ENCODE results near the gene LYST. TPM values are rescaled to one million over a fixed set of nuclear protein-coding genes. Genes with fewer than 3 reads are reported as not detected.

Gene LYST
- total RNA-seq, 1 donor from 2014 or later: 106 TPM

DNA sequence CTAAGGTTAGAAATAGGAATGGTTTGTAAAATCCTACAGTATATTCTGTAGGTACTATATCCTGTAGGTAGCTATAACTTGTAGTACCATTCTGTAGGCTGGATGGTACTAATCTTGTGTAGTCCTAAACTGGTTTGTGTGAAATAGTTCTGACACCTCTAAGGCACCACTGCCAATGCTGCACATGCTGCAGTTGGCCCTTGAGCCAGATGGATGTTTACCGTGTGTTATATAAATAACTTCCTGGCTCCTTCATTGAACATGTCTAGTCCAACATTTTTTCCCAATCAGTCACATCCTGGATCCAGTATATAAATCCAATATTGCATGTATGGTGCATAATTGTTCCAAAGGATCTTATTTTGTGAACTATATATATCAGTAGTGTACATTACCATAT lies 127.6 kb downstream of the LYST start:
- no peak for DNase-seq
- peaks cover 55% of the 10 kb centered on the region for H3K36me3 Mint-ChIP-seq (ENCODE audit: low read depth)
- H3K27me3 Mint-ChIP-seq: no peaks in the 10 kb centered on the region
- intact Hi-C loops (cut with micrococcal nuclease): loop anchor here (10.0 kb wide), 1 partner anchor 106 kb away; no protein-coding TSS in a partner anchor
- H3K4me3 Mint-ChIP-seq: no peak overlapping the region
- H3K27ac Mint-ChIP-seq: no peak overlapping the region
- H3K4me1 Mint-ChIP-seq: peaks cover 4% of the 10 kb centered on the region
- H3K9me3 Mint-ChIP-seq: peaks cover 6% of the 10 kb centered on the region

DNA sequence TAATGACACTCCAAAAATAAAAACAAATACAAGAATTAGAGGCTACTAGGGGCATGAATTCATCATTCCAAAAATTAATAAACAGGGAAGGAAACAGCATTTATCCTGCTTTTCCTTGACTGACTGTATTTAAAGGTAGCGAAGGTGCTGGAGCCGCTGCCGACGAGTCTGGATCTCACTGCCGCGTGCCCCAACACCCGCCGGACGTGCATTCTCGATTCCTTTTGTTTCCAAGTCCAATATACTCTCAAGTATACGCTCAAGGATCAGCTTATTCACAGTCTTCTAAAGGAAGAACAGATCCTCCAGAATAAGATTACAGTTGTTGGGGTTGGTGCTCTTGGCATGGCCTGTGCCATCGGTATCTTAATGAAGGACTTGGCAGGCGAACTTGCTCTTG lies 129.0 kb downstream of the LYST start:
- intact Hi-C loops (cut with micrococcal nuclease): loop anchor here (10.0 kb wide), 1 partner anchor 107 kb away; no protein-coding TSS in a partner anchor
- H3K36me3 Mint-ChIP-seq (ENCODE audit: low read depth): peaks cover 51% of the 10 kb centered on the region
- no peak overlapping the region for H3K4me3 Mint-ChIP-seq
- peaks cover 6% of the 10 kb centered on the region for H3K9me3 Mint-ChIP-seq
- no peaks in the 10 kb centered on the region for H3K27me3 Mint-ChIP-seq
- peaks cover 4% of the 10 kb centered on the region for H3K4me1 Mint-ChIP-seq
- DNase-seq: no peak
- no peak overlapping the region for H3K27ac Mint-ChIP-seq

DNA sequence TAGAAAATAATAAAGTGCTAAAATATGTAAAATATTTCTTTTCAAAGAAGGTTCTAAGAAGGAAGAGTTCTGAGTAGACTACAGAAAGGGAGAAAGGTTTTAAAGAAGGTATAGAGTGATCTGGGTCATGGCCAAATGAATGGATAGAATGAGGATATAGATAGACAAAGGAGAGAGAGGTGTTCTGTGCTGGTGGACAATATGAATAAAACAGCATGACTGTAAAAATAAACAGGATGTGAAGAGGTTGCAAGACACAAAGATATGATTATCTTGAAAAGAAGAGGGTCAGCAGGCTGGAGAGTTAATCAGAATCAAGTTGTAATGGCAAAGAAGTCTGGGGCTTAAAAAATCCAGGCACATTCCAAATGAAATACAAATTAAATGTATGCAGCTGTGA lies 130.4 kb downstream of the LYST start:
- Mint-ChIP-seq H3K27ac (no peak overlapping the region), H3K9me3 (peaks cover 6% of the 10 kb centered on the region), H3K27me3 (no peaks in the 10 kb centered on the region), H3K4me3 (no peak overlapping the region), H3K36me3 (ENCODE audit: low read depth) (peaks cover 40% of the 10 kb centered on the region), H3K4me1 (peaks cover 4% of the 10 kb centered on the region)
- DNase-seq: no peak
- intact Hi-C loops (cut with micrococcal nuclease): loop anchor here (10.0 kb wide), 1 partner anchor 109 kb away; no protein-coding TSS in a partner anchor

DNA sequence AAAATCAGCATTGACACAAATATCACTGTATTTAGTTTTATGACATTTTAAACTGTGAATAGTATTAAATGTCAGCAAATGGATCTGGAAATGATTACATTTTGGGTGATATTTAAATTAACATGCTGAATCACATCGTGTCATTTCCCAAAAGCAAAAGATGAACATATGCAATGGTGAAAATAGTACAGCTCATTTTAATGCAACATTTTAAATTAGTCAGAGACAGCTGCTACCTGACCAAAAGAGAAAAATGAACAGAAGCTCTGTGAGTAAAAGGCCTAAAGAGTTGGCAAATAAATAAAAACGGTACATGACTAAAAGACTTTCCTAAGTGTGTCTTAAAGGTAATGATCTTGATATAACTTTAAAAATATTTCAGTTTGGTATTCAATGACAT lies 131.1 kb downstream of the LYST start:
- intact Hi-C loops (cut with micrococcal nuclease): loop anchor here (10.0 kb wide), 1 partner anchor 109 kb away; no protein-coding TSS in a partner anchor

DNA sequence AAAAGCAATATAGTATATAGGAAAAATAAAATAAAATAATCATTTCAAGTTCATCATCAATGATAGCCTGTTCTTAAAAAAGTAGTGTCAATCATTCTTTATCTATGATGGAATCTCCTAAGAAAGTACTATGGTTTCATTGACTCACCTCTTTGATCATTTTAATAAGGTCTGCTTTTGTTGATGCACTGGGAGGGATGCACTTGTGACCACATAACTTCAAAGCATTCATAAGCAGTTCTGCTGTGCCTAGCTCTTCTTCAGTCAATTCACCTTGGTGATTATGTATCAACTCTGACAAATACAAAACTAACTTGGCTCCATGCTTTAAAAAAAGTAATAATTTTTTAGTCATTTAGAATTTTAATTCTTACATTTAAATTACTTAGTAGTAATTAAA lies 132.4 kb downstream of the LYST start:
- H3K27ac Mint-ChIP-seq: no peak overlapping the region
- no peak for DNase-seq
- H3K4me1 Mint-ChIP-seq: peaks cover 4% of the 10 kb centered on the region
- H3K36me3 Mint-ChIP-seq (ENCODE audit: low read depth): peaks cover 31% of the 10 kb centered on the region
- intact Hi-C loops (cut with micrococcal nuclease): loop anchor here (5.0 to 10.0 kb wide), 3 partner anchors 37 to 222 kb away; no protein-coding TSS in a partner anchor
- H3K9me3 Mint-ChIP-seq: peaks cover 6% of the 10 kb centered on the region
- no peaks in the 10 kb centered on the region for H3K27me3 Mint-ChIP-seq
- H3K4me3 Mint-ChIP-seq: no peak overlapping the region

More for the DNA sequence above, 131.1 kb downstream of the LYST start:
- Mint-ChIP-seq H3K27me3 (no peaks in the 10 kb centered on the region), H3K9me3 (peaks cover 6% of the 10 kb centered on the region), H3K4me1 (peaks cover 4% of the 10 kb centered on the region), H3K4me3 (no peak overlapping the region), H3K27ac (no peak overlapping the region), H3K36me3 (ENCODE audit: low read depth) (peaks cover 37% of the 10 kb centered on the region)
- DNase-seq: no peak

DNA sequence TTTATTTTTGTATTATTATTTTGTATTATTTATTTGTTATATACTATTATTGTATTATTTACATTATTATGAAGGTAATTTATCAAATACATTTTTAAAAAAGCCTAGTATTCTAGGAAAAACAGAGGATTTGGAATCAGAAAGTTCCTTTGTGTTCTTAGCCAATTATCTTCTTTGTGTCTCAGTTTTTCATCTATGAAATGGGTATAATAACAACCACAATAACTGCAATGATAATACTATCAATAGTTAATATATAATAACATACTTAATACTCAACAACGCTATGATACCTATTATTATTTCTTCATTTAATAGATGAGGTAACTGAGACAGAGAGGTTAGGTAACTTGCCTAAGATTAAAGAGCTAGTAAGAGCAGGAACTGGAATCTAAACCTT lies 136.7 kb downstream of the LYST start:
- H3K9me3 Mint-ChIP-seq: no peaks in the 10 kb centered on the region
- H3K27ac Mint-ChIP-seq: no peak overlapping the region
- H3K4me1 Mint-ChIP-seq: no peaks in the 10 kb centered on the region
- no peak overlapping the region for H3K4me3 Mint-ChIP-seq
- intact Hi-C loops (cut with micrococcal nuclease): loop anchor here (5.0 to 10.0 kb wide), 3 partner anchors 33 to 218 kb away; no protein-coding TSS in a partner anchor
- H3K36me3 Mint-ChIP-seq (ENCODE audit: low read depth): peaks cover 16% of the 10 kb centered on the region
- no peak for DNase-seq
- no peaks in the 10 kb centered on the region for H3K27me3 Mint-ChIP-seq

DNA sequence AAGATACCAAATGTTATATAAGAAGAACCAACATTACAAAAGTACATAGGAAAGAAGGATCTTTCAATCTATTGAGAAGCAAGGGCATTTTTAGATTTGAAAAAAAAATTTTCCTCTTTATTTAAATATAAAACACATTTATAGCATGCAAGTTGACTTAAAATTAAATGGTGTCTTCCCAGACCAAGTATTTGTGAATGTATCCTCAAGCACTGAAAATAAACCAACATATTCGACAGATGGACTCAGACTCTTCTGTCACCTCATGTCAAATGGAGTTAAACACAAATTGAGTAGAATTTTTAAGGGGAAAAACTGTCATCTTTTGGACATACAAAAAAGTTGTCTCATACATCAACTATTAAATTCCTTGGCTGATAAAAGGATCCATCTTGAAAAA lies 140.1 kb downstream of the LYST start:
- no peaks in the 10 kb centered on the region for H3K27me3 Mint-ChIP-seq
- no peak overlapping the region for H3K4me3 Mint-ChIP-seq
- H3K36me3 Mint-ChIP-seq (ENCODE audit: low read depth): peaks cover 21% of the 10 kb centered on the region
- no peaks in the 10 kb centered on the region for H3K9me3 Mint-ChIP-seq
- H3K4me1 Mint-ChIP-seq: no peaks in the 10 kb centered on the region
- intact Hi-C loops (cut with micrococcal nuclease): no loop called here
- no peak for DNase-seq
- no peak overlapping the region for H3K27ac Mint-ChIP-seq

DNA sequence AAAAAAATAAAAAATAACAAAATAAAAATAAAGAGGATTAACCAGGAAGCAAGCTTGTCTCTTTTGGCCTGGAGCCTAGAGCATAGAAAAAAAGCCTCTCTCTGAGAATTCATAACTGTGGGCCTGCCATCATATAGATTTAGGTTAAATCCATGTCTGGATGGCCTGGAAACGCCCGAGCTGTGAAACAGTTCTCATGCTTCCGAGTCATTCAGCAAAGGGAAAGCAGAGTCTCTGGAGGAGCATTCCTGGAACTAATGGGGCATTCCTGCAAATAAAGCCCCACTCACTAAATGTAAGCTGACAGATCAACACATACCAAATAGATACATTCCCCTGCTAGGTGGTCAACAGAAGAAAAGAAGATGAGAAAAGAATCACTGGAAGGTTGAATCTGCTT lies 141.3 kb downstream of the LYST start:
- Mint-ChIP-seq H3K4me3 (no peak overlapping the region), H3K27ac (no peak overlapping the region), H3K9me3 (no peaks in the 10 kb centered on the region), H3K4me1 (no peaks in the 10 kb centered on the region), H3K27me3 (no peaks in the 10 kb centered on the region), H3K36me3 (ENCODE audit: low read depth) (peaks cover 26% of the 10 kb centered on the region)
- DNase-seq: no peak
- intact Hi-C loops (cut with micrococcal nuclease): no loop called here

DNA sequence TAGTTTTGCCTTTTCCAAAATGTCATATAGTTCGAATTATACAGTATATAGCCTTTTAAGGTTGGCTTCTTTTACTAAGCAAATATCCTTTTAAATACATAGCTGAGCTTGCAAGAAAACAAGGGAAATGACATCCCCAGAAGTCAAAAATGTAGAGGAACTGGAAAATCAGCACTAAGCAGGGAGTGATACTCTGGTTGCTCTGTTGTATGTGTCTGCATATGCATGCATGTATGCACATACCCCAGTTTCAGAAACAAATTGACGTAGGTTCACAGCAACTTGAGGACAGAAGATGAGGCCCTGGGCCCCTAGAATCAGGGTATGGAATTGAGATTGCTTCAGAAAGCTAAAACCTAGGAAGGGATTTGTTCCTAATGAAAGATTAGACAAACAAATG lies 142.0 kb downstream of the LYST start:
- Mint-ChIP-seq H3K27me3 (no peaks in the 10 kb centered on the region), H3K4me1 (no peaks in the 10 kb centered on the region), H3K36me3 (ENCODE audit: low read depth) (peaks cover 31% of the 10 kb centered on the region), H3K4me3 (no peak overlapping the region), H3K9me3 (no peaks in the 10 kb centered on the region), H3K27ac (no peak overlapping the region)
- DNase-seq: no peak
- intact Hi-C loops (cut with micrococcal nuclease): no loop called here

DNA sequence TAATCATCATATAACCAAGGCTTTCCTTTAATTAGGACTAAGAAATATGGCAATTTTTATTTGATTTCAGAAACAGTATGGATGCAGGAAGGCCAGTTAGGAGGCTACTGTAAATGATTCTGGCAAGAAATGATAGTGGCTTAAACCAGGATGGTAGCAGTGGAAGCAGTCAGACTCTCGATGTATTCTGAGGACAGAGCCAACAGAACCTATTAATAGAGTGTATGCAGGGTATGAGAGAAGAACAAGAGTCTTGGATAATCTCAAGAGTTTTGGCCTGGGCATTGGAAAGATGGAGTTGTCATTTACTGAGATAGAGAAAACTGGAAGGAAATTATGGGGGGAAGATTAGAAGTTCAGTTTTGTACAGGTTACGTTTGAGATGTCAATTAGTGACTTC lies 143.8 kb downstream of the LYST start:
- no peak overlapping the region for H3K27ac Mint-ChIP-seq
- no peaks in the 10 kb centered on the region for H3K4me1 Mint-ChIP-seq
- DNase-seq: no peak
- intact Hi-C loops (cut with micrococcal nuclease): no loop called here
- peaks cover 33% of the 10 kb centered on the region for H3K36me3 Mint-ChIP-seq (ENCODE audit: low read depth)
- H3K9me3 Mint-ChIP-seq: no peaks in the 10 kb centered on the region
- H3K4me3 Mint-ChIP-seq: no peak overlapping the region
- H3K27me3 Mint-ChIP-seq: no peaks in the 10 kb centered on the region

DNA sequence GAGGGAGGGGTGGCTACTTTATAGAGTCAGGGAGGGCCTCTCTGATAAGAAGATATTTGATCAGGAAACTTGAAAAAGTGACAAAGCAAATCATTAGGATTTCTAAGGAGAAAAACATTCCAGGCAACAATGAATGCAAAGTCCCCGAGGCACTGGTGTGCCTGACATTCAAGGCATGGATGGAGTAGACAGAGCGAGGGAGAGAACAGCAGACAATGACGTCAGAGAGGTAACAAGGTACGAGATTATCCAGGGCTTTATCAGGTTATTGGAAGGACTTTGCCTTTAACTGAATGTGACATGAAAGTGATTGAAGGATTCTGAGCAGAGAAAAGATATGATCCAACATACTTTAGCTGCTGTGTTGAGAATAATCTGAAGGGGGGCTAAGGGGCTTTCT lies 144.7 kb downstream of the LYST start:
- Mint-ChIP-seq H3K27me3 (no peaks in the 10 kb centered on the region), H3K36me3 (ENCODE audit: low read depth) (peaks cover 35% of the 10 kb centered on the region), H3K27ac (no peak overlapping the region), H3K4me3 (no peak overlapping the region), H3K4me1 (no peaks in the 10 kb centered on the region), H3K9me3 (no peaks in the 10 kb centered on the region)
- DNase-seq: no peak
- intact Hi-C loops (cut with micrococcal nuclease): no loop called here

DNA sequence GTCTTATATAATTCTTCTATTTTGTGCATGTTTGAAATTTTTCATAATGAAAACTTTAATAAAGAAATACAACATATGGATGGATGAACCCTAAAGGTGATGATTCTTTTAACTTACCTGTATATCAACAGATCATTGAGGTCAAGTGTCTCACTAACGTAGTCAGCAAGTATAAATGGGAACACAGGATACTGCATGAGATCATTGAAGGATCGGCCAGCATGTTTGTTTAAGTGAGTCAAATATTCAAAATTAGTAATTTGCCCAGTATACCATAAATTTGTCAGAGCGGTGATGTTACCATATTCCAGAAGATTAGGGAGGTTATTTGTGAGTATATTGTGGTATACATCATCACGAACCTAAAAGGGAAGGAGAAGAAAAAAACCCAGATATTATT lies 146.2 kb downstream of the LYST start:
- DNase-seq: no peak
- Mint-ChIP-seq H3K36me3 (ENCODE audit: low read depth) (peaks cover 32% of the 10 kb centered on the region), H3K27ac (no peak overlapping the region), H3K9me3 (no peaks in the 10 kb centered on the region), H3K4me3 (no peak overlapping the region), H3K4me1 (no peaks in the 10 kb centered on the region), H3K27me3 (no peaks in the 10 kb centered on the region)
- intact Hi-C loops (cut with micrococcal nuclease): no loop called here

DNA sequence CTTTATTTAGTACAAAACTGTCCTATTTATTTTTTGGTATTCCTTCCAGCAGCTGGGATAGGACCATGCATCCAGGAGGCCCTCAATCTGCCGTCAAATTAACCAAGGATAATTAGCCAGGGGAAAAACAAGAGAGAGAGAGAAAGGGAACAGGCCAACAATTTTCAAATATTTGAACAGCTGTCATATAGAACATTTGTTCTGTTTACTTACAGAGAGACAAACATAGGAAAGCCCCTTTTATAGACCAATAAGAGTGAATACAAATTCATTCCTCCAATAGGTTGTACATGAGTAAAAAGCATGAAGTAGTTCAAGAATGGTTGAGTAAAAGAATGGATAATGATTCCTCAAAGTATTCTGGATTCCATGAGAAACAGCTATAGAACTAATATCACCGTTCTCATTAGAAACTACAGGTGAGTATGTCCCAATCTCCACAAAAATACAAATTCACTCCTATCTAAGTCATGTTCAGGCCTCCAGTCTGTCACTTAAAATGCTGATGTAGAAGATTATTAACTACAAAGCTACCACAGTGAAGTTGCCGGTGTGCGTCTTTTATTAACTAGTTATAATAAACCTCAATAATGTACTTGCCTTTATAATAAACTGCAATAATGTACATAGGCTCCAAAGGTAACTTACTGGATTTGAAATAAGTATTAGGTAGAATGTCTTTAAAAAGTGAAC lies 152.4 kb downstream of the LYST start:
- Mint-ChIP-seq H3K4me1 (peaks cover under 1% of the 10 kb centered on the region), H3K27ac (no peak overlapping the region), H3K36me3 (ENCODE audit: low read depth) (peaks cover 41% of the 10 kb centered on the region), H3K4me3 (no peak overlapping the region), H3K27me3 (no peaks in the 10 kb centered on the region), H3K9me3 (no peaks in the 10 kb centered on the region)
- no peak for DNase-seq
- intact Hi-C loops (cut with micrococcal nuclease): no loop called here

DNA sequence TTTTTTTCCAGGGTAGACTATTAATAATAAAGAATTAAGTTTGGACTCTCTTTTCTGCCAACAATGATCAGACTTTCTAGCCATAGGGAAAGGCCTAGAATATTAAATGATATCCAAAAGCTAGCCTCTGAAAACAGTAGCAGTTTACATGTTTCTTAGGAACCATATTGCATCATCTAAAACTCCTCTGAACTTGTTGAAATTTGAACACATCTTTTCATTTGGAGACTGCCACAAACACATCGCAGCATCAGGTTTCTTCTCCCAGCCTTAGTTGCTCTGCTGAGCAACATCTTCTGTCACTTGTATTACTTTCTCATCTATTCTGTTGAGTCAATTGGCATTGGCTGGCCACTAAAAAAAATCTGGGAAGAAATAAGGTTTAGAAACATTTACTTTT lies 153.9 kb downstream of the LYST start:
- Mint-ChIP-seq H3K27ac (no peak overlapping the region), H3K36me3 (ENCODE audit: low read depth) (peaks cover 46% of the 10 kb centered on the region), H3K27me3 (no peaks in the 10 kb centered on the region), H3K4me3 (no peak overlapping the region), H3K9me3 (no peaks in the 10 kb centered on the region), H3K4me1 (peaks cover 9% of the 10 kb centered on the region)
- no peak for DNase-seq
- intact Hi-C loops (cut with micrococcal nuclease): no loop called here

DNA sequence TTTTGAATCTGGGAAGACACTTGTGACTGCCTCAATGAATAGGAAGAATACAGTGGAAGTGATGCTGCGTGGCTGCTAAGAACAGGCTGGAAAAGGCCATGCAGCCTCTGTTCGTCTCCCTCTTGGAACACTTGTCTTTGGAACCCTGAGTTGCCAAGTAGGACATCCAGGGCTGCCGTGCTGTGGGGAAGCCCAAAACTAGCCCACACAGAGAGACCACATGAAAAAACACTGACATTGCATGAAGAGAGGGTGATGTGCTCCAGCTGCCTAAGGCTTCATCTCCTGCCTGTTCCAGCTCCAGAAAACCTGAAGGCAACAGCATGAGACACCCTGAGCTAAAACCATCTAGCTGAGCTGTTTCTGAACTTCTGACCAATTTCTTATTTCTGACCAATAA lies 156.0 kb downstream of the LYST start:
- no peak overlapping the region for H3K27ac Mint-ChIP-seq
- H3K4me1 Mint-ChIP-seq: peaks cover 9% of the 10 kb centered on the region
- no peaks in the 10 kb centered on the region for H3K27me3 Mint-ChIP-seq
- H3K36me3 Mint-ChIP-seq (ENCODE audit: low read depth): peaks cover 50% of the 10 kb centered on the region
- no peak for DNase-seq
- H3K4me3 Mint-ChIP-seq: no peak overlapping the region
- no peaks in the 10 kb centered on the region for H3K9me3 Mint-ChIP-seq
- intact Hi-C loops (cut with micrococcal nuclease): no loop called here

All from activated CD4-positive, alpha-beta T cell treated with anti-CD3 and anti-CD28 coated beads, Interleukin-2, amount 10 ng/mL, durations not matched to agents 24 days and 14 days (primary cell).